Left lung (tissue), 14 donors: Measurements from ENCODE around the gene ZKSCAN3. TPM values are rescaled to one million over a fixed set of nuclear protein-coding genes. Genes with fewer than 3 reads are reported as not detected.
"Not testable (repeated sequence)": the region's sequence is repeated elsewhere in the genome, so short reads cannot be mapped to it uniquely, and the experiment has no call there.

Source experiments
- ATAC-seq: fragments of 200-7000 bp; cut with Tn5 transposase; one replicate; pipeline ENCODE4 v1.9.1; 2020; ENCODE audit warnings: moderate library complexity
- DNase-seq, 4 donors: peaks; one replicate each; pipeline ENCODE4 v3.0.0-alpha.2; 2013 to 2020
- H3K27ac ChIP-seq, 2 donors: fragments of 200-600 bp; sonication (generic) in 1 of 2; one replicate each; pipeline versions ENCODE4 v1.5.0 to v1.8.0; 2020 to 2021
- H3K27me3 ChIP-seq, 2 donors: fragments of 200-600 bp; sonication (generic) in 1 of 2; one replicate each; pipeline versions ENCODE4 v1.5.0 to v1.8.0; 2020 to 2021
- H3K36me3 ChIP-seq, 2 donors: fragments of 200-600 bp; sonication (generic) in 1 of 2; one replicate each; pipeline versions ENCODE4 v1.5.0 to v1.8.0; 2020 to 2021
- H3K4me1 ChIP-seq, 2 donors: fragments of 200-600 bp; one replicate each; pipeline ENCODE4 v1.8.0; 2021
- H3K4me3 ChIP-seq, 2 donors: fragments of 200-600 bp; sonication (generic) in 1 of 2; one replicate each; pipeline versions ENCODE4 v1.5.0 to v1.8.0; 2020 to 2021; ENCODE audit warnings: mild to moderate bottlenecking in 1 of 2
- H3K9me3 ChIP-seq, 2 donors: fragments of 200-600 bp; sonication (generic) in 1 of 2; one replicate each; pipeline versions ENCODE4 v1.5.0 to v1.8.0; 2020 to 2021
- CTCF ChIP-seq, 2 donors: fragments of 200-600 bp; sonication (generic) in 1 of 2; IDR thresholded peaks; one replicate each; pipeline versions ENCODE4 v1.5.0 to v1.8.0; 2021; ENCODE audit warnings: antibody characterized with exemption in 2 of 2
- intact Hi-C, 2 donors: fragments of 100-400 bp; cut with DNase I; formaldehyde crosslinking; loops; one replicate each; pipeline versions ENCODE4 v1.11.2 to v1.14.2; 2022
- long read RNA-seq, 12 donors: library from polyadenylated mRNA in 2 of 12; unstranded in 2 of 12; transcript quantifications; one replicate each; pipeline ENCODE4 v2.0.0 and lab custom pipeline, GENCODE V29; 2019 to 2026
- polyA plus RNA-seq, 6 donors: library from polyadenylated mRNA; unstranded; fragments of 120-200 nt; gene quantifications; one replicate each; pipeline ENCODE4 v1.2.1, GENCODE V29; 2013; ENCODE audit not compliant: insufficient read length in 6 of 6
- total RNA-seq, 2 donors: library from RNA; stranded (reverse); fragmentation: NEBNext Ultra II Directional; extraction: Animal tissue kit (Norgen Biotek cat#: 25700); gene quantifications; one replicate each; pipeline ENCODE4 v1.2.1, GENCODE V29; 2021
- donor health status: DM: no; HTN: yes; CAD: no.
- donor health status: DM: no; HTN: no; CAD: no.

Gene ZKSCAN3
- total RNA-seq (1 to 10 TPM; 7.0 to 7.7 TPM), polyA plus RNA-seq (10 to 100 TPM; 10.6 to 15.7 (median 14.0) TPM)
- long read RNA-seq, donor 1, full-length matches to known transcripts, result 1 of 1 reads
- long read RNA-seq, donor 1, partial matches to known transcripts, result 0 of 1 reads
- long read RNA-seq, donor 1, other reads (novel, unspliced or antisense), result 0 of 1 reads
- long read RNA-seq, donor 2, result 0 reads
- long read RNA-seq, donor 3, full-length matches to known transcripts, result 1 of 1 reads
- long read RNA-seq, donor 3, partial matches to known transcripts, result 0 of 1 reads
- long read RNA-seq, donor 3, other reads (novel, unspliced or antisense), result 0 of 1 reads
- long read RNA-seq, donor 4, partial matches to known transcripts, result 0 of 2 reads
- long read RNA-seq, donor 4, other reads (novel, unspliced or antisense), result 2 of 2 reads
- long read RNA-seq, donor 5, full-length matches to known transcripts, result 1 of 1 reads
- long read RNA-seq, donor 5, partial matches to known transcripts, result 0 of 1 reads
- long read RNA-seq, donor 5, other reads (novel, unspliced or antisense), result 0 of 1 reads
- long read RNA-seq, donor 6, result 0 reads
- long read RNA-seq, donor 7, result 0 reads
- long read RNA-seq, donor 8, result 0 reads
- long read RNA-seq, donor 9, result 0 reads
- long read RNA-seq, donor 10, partial matches to known transcripts, result 1 of 1 reads
- long read RNA-seq, donor 10, other reads (novel, unspliced or antisense), result 0 of 1 reads
- long read RNA-seq, donor 11, result 0 reads
- long read RNA-seq, donor 12, partial matches to known transcripts, result 10 of 10 reads
- long read RNA-seq, donor 12, other reads (novel, unspliced or antisense), result 0 of 10 reads

- intact Hi-C loops, result no loop called here
- H3K36me3 ChIP-seq, result no peaks in the 10 kb centered on the region
Observed at GRCh38 chr6:28349892-28350737, at the start of gene ZKSCAN3. ZKSCAN3 (plus strand) TSS chr6:28349947; CDS start chr6:28359587, 9,640 bp downstream.

GRCh38 chr6:28303570-28303969, 46.2 kb upstream of the ZKSCAN3 start:
- no peak for TF ChIP-seq CTCF (IDR thresholded peaks at IDR 0.05)
- Histone ChIP-seq H3K4me1 (no peaks in the 10 kb centered on the region), H3K27me3 (no peaks in the 10 kb centered on the region), H3K4me3 (no peak overlapping the region), H3K36me3 (peaks cover 0 to 8% of the 10 kb centered on the region in 2 donors), H3K9me3 (no peaks in the 10 kb centered on the region), H3K27ac (no peak overlapping the region)
- no peak for ATAC-seq
- no peak for DNase-seq
- intact Hi-C loops, result no loop called here

More at GRCh38 chr6:28349892-28350737, at the start of gene ZKSCAN3:
- peak; percentile 70 to 96 (median 88) for DNase-seq
- Histone ChIP-seq H3K27ac (peak within 1 kb of the TSS; percentile 74 to 81), H3K27me3 (peaks cover 0 to 8% of the 10 kb centered on the region in 2 donors), H3K4me3 (peak within 1 kb of the TSS; percentile 54 to 71), H3K4me1 (peaks cover 8 to 28% of the 10 kb centered on the region in 2 donors), H3K9me3 (no peaks in the 10 kb centered on the region)
- ATAC-seq, result peak; percentile 96
- no peak for TF ChIP-seq CTCF (IDR thresholded peaks at IDR 0.05)

GRCh38 chr6:28306363-28306762, 43.4 kb upstream of the ZKSCAN3 start:
- DNase-seq, H3K4me3 ChIP-seq, H3K27me3 ChIP-seq, H3K4me1 ChIP-seq, ATAC-seq, H3K36me3 ChIP-seq, intact Hi-C loops, H3K9me3 ChIP-seq, H3K27ac ChIP-seq: not testable (repeated sequence)

GRCh38 chr6:28311139-28311823, 38.5 kb upstream of the ZKSCAN3 start:
- ATAC-seq, result no peak
- H3K27ac ChIP-seq, result no peak overlapping the region

More at GRCh38 chr6:28311139-28311823, 38.5 kb upstream of the ZKSCAN3 start:
- Histone ChIP-seq H3K4me3 (no peak overlapping the region), H3K27me3 (no peaks in the 10 kb centered on the region), H3K4me1 (no peaks in the 10 kb centered on the region), H3K36me3 (no peaks in the 10 kb centered on the region), H3K9me3 (no peaks in the 10 kb centered on the region)
- intact Hi-C loops, result no loop called here
- DNase-seq, result no peak
- no peak for TF ChIP-seq CTCF (IDR thresholded peaks at IDR 0.05)
